Glutamatergic neuron (in vitro differentiated cells): ENCODE results near the gene MAP6D1. TPM values are rescaled to one million over a fixed set of nuclear protein-coding genes. Genes with fewer than 3 reads are reported as not detected.

Experiments
- DNase-seq: peaks from one replicate; pipeline ENCODE4 v3.0.0; 2022
- H3K27ac Mint-ChIP-seq: one replicate; pipeline ENCODE4 v1.8.0; 2020; ENCODE audit warnings: mild to moderate bottlenecking, mixed read lengths, inconsistent platforms; ENCODE audit not compliant: unreplicated experiment
- H3K27me3 Mint-ChIP-seq: one replicate; pipeline ENCODE4 v1.8.0; 2020; ENCODE audit warnings: mild to moderate bottlenecking, moderate library complexity, mixed read lengths, inconsistent platforms; ENCODE audit not compliant: unreplicated experiment
- H3K36me3 Mint-ChIP-seq: one replicate; pipeline ENCODE4 v1.8.0; 2020; ENCODE audit warnings: mild to moderate bottlenecking, mixed read lengths, inconsistent platforms; ENCODE audit not compliant: unreplicated experiment
- H3K4me1 Mint-ChIP-seq: one replicate; pipeline ENCODE4 v1.8.0; 2020; ENCODE audit warnings: mild to moderate bottlenecking, low read depth, mixed read lengths, inconsistent platforms; ENCODE audit not compliant: unreplicated experiment
- H3K4me3 Mint-ChIP-seq: one replicate; pipeline ENCODE4 v1.8.0; 2020; ENCODE audit warnings: mild to moderate bottlenecking, mixed read lengths, inconsistent platforms; ENCODE audit not compliant: unreplicated experiment
- H3K9me3 Mint-ChIP-seq: one replicate; pipeline ENCODE4 v1.8.0; 2020; ENCODE audit warnings: mild to moderate bottlenecking, moderate library complexity, mixed read lengths, inconsistent platforms; ENCODE audit not compliant: unreplicated experiment
- CTCF ChIP-seq: fragments of 200-600 bp; sonication (generic); IDR thresholded peaks from one replicate; pipeline ENCODE4 v1.5.0; 2021; ENCODE audit not compliant: partially characterized antibody, unreplicated experiment
- total RNA-seq: library from RNA; stranded (reverse); fragmentation: NEBNext Ultra II Directional; extraction: Animal tissue kit (Norgen Biotek cat#: 25700); gene quantifications from one replicate; pipeline ENCODE4 v1.2.1, GENCODE V29; 2021; ENCODE audit not compliant: unreplicated experiment

Gene MAP6D1
- total RNA-seq, 1 donor from 2014 or later, result 10.2 TPM

- DNase-seq, result no peak
- Mint-ChIP-seq H3K36me3 (peaks cover under 1% of the 10 kb centered on the region), H3K27ac (no peak overlapping the region), H3K27me3 (peaks cover 6% of the 10 kb centered on the region), H3K4me3 (no peak overlapping the region), H3K9me3 (peaks cover under 1% of the 10 kb centered on the region), H3K4me1 (peaks cover 25% of the 10 kb centered on the region)
- TF ChIP-seq CTCF, result no peak
Observed at GRCh38 chr3:183818706-183819624, 6.4 kb downstream of the MAP6D1 start.

GRCh38 chr3:183818041-183818620, 7.2 kb downstream of the MAP6D1 start:
- Mint-ChIP-seq H3K4me3 (no peak overlapping the region), H3K27me3 (peaks cover 5% of the 10 kb centered on the region), H3K36me3 (no peaks in the 10 kb centered on the region), H3K4me1 (peaks cover 24% of the 10 kb centered on the region), H3K9me3 (peaks cover 3% of the 10 kb centered on the region), H3K27ac (no peak overlapping the region)
- no peak for TF ChIP-seq CTCF
- no peak for DNase-seq

GRCh38 chr3:183817639-183818038, 7.7 kb downstream of the MAP6D1 start:
- Mint-ChIP-seq H3K27me3 (peaks cover 10% of the 10 kb centered on the region), H3K27ac (no peak overlapping the region), H3K4me1 (peaks cover 29% of the 10 kb centered on the region), H3K36me3 (peaks cover 3% of the 10 kb centered on the region), H3K9me3 (peaks cover 8% of the 10 kb centered on the region), H3K4me3 (no peak overlapping the region)
- no peak for TF ChIP-seq CTCF
- no peak for DNase-seq

GRCh38 chr3:183816681-183817510, 8.5 kb downstream of the MAP6D1 start:
- Mint-ChIP-seq H3K4me3 (no peak overlapping the region), H3K4me1 (peaks cover 36% of the 10 kb centered on the region), H3K9me3 (peaks cover 11% of the 10 kb centered on the region), H3K36me3 (peaks cover 5% of the 10 kb centered on the region), H3K27ac (no peak overlapping the region), H3K27me3 (peaks cover 13% of the 10 kb centered on the region)
- DNase-seq, result no peak
- no peak for TF ChIP-seq CTCF
